ENCODE data around the gene HDDC3. TPM values are rescaled to one million over a fixed set of nuclear protein-coding genes. Genes with fewer than 3 reads are reported as not detected.

HDDC3 gene
- total RNA-seq, 6 donors from 2014 or later: 5.0 to 19.3 (median 12.5) TPM

DNA sequence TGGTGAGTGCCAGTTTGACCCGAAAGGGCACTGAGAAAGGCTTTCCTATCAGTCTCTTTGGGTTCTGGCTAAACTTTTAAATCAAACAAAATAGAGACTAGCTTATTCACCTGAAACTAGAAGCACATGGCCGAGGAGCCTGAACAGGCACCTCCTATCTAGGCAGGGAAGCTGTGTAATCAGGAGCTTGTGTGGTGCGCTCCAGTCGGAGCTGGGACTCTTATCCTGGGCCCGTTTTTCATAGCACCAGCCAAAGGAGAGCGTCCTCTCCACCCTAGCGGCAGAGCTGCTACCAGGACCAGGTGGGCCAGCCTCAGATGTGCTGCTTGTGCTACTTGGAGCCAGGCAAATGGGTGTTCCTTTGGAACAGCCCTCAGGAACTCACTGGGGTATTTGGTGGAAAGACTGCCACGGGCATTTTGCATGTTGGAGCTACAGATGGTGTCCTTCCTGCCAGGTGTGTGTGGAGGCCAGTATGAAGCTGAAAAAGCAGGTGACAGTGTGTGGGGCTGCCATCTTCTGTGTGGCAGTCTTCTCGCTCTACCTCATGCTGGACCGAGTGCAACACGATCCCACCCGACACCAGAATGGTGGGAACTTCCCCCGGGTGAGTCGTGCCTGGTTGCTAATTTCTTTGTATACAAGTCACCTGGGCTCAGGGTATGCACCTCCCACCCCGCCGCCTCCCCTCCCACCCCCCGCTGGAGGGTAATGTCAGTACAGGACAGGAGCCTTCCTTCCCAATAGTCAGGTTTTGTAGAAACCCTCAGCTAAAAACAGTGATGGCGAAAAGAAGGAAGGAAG, 28.4 kb downstream of the HDDC3 start:
- Histone ChIP-seq H3K27ac (peak overlapping the region; percentile 93 to 97 (median 94)), H3K36me3 (peaks cover 31 to 43% (median 37%) of the 10 kb centered on the region in 4 donors), H3K4me1 (peaks cover 12 to 23% (median 16%) of the 10 kb centered on the region in 4 donors), H3K27me3 (no peaks in the 10 kb centered on the region), H3K9me3 (no peaks in the 10 kb centered on the region), H3K4me3 (peak overlapping the region in 3 of 4 donors; percentile 85 to 93 (median 86))
- TF ChIP-seq POLR2AphosphoS5 (IDR thresholded peaks at IDR 0.05): no peak
- TF ChIP-seq, protein P1, sequence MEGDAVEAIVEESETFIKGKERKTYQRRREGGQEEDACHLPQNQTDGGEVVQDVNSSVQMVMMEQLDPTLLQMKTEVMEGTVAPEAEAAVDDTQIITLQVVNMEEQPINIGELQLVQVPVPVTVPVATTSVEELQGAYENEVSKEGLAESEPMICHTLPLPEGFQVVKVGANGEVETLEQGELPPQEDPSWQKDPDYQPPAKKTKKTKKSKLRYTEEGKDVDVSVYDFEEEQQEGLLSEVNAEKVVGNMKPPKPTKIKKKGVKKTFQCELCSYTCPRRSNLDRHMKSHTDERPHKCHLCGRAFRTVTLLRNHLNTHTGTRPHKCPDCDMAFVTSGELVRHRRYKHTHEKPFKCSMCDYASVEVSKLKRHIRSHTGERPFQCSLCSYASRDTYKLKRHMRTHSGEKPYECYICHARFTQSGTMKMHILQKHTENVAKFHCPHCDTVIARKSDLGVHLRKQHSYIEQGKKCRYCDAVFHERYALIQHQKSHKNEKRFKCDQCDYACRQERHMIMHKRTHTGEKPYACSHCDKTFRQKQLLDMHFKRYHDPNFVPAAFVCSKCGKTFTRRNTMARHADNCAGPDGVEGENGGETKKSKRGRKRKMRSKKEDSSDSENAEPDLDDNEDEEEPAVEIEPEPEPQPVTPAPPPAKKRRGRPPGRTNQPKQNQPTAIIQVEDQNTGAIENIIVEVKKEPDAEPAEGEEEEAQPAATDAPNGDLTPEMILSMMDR (IDR thresholded peaks at IDR 0.05): peak in 1 of 6 experiments; percentile 6
- WGBS, 2 donors: 75% methylated on average over 16 to 18 of the region's 18 CpGs
- peak in 1 of 2 donors; percentile 42 for DNase-seq
- no peak for ATAC-seq (ENCODE audit: low FRiP score in 2 of 2)

DNA sequence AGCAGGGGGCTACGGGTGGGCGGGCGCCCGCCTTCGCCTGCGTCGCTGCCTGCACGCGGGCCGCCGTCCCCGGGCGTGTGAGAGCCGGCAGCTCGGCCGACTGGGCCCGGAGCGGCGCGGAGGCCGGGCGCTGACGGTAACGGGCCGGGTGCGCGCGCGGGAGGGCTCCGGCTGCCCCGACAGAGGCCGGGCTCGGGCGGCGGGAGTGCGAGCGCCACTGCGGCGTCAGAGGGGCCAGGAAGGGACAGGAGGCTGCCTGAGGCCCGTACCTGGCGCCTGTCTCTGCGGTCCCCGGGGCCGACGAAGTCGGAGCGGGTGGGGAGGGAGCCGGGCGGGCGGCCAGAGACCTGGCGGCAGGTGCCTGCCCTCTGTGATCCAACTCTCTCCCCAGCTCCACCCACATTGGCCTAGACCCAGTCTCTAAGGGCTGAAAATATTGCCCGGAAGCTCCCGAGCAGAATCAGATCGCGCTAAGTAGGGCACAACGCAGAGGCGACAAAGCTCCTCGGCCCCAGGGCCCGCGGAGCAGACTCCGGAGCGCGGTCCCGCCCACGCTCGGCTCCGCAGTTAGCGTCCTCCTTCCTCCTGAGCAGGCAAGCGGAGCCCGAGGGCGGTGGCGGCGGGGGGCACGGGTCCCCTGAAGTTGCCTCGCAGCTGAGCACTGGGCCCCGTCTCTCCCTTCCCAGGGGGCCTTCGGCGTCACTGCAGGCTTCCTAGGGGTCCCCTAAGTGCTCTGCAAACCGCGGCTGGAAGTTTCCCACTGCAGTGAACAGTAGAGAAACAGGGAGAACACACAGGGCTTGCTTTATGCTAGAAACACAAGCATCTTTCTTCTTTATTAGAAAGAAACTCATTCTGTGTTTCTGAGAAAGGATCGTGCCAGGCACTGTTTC, 29.3 kb downstream of the HDDC3 start, which contains the start of gene MAN2A2:
Gene MAN2A2 (plus strand): TSS at position 463 of the 893 bp plus-strand sequence. CDS start 906 bp downstream, outside the sequence.
- TF ChIP-seq POLR2A (IDR thresholded peaks at IDR 0.05): peak in 3 of 4 donors; percentile 23 to 69 (median 47)
- no peak for TF ChIP-seq EP300 (IDR thresholded peaks at IDR 0.05)
- TF ChIP-seq, protein P1 (IDR thresholded peaks at IDR 0.05): no peak
- peak in 1 of 2 donors; percentile 67 for TF ChIP-seq POLR2AphosphoS5 (IDR thresholded peaks at IDR 0.05)
- Histone ChIP-seq H3K27ac (peak within 1 kb of the TSS; percentile 93 to 97 (median 94)), H3K4me3 (peak within 1 kb of the TSS; percentile 70 to 93 (median 86)), H3K9me3 (no peaks in the 10 kb centered on the region), H3K4me1 (peaks cover 12 to 23% (median 16%) of the 10 kb centered on the region in 4 donors), H3K27me3 (no peaks in the 10 kb centered on the region), H3K36me3 (peaks cover 29 to 34% (median 32%) of the 10 kb centered on the region in 4 donors)
- DNase-seq (peak; percentile 74 to 94), ATAC-seq (ENCODE audit: low FRiP score in 2 of 2) (peak; percentile 75 to 80)
- WGBS, 2 donors: 2 to 3% methylated on average over 14 to 27 of the region's 81 CpGs

DNA sequence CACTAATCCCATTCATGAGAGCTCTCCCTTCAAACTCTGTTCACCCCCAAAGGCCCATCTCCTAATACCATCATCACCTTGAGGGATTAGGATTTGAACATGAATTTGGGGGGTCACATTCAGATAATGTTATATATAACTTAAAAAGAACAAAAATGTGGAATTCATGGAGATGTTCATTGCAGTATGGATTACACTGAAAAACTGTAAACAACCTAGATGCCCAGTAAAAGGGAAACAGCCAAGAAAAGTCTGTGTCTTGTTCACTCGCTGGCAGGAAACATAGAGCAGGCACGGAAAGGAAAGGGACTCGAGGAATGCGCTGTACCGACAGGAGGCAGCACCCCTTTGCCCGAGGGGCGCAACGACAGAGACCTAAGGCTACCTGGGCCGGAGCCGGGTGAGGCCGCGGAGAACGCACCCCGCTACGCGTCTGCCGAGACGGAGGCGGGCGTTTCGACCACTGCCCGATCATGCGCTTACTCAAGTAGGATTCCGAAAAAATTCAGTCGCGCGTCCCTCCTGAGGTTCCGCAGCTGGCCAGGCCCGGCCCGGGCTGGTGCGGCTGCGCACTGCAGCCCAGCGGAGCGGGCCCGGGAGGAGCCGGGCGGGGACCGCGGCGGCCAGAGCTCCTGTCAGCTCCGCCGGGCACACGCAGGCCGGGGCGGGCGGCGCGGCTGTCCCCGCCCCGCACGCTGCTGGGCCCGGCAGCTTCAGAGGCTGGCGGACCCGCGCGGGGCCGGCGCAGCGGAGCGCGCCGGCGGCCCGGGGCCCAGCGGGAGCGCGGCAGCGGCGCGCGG, 30.1 kb downstream of the HDDC3 start:
- peak; percentile 90 to 95 for DNase-seq
- Histone ChIP-seq H3K27me3 (no peaks in the 10 kb centered on the region), H3K27ac (peak overlapping the region; percentile 93 to 97 (median 94))

More for the DNA sequence above, 30.1 kb downstream of the HDDC3 start:
- Histone ChIP-seq H3K4me1 (peaks cover 12 to 23% (median 16%) of the 10 kb centered on the region in 4 donors), H3K4me3 (peak overlapping the region; percentile 44 to 93 (median 86)), H3K9me3 (no peaks in the 10 kb centered on the region), H3K36me3 (peaks cover 20 to 26% (median 25%) of the 10 kb centered on the region in 4 donors)
- TF ChIP-seq, protein P1 (IDR thresholded peaks at IDR 0.05): peak; percentile 56 to 92 (median 82)
- TF ChIP-seq POLR2AphosphoS5 (IDR thresholded peaks at IDR 0.05) (peak; percentile 51 to 53), POLR2A (IDR thresholded peaks at IDR 0.05) (peak in 3 of 4 donors; percentile 41 to 76 (median 56)), EP300 (IDR thresholded peaks at IDR 0.05) (no peak)
- peak; percentile 92 to 96 for ATAC-seq (ENCODE audit: low FRiP score in 2 of 2)
- 0 to 1% methylated on average over 8 to 41 of the region's 71 CpGs for WGBS, 2 donors

All from upper lobe of left lung (tissue), 6 donors.